CD4-positive, alpha-beta T cell treated with Interleukin-12 subunit alpha and Interleukin-12 subunit beta, for 1 hour (primary cell): ENCODE data around the gene OR2G6.
A peak's percentile ranks its signal among the peaks of the same experiment; 100 is the strongest.
"Not testable (repeated sequence)": the region's sequence is repeated elsewhere in the genome, so short reads cannot be mapped to it uniquely, and the experiment has no call there.

Experiments used
- DNase-seq: peaks from one replicate; pipeline ENCODE4 v3.0.0-alpha.2; 2020

Gene OR2G6

DNA sequence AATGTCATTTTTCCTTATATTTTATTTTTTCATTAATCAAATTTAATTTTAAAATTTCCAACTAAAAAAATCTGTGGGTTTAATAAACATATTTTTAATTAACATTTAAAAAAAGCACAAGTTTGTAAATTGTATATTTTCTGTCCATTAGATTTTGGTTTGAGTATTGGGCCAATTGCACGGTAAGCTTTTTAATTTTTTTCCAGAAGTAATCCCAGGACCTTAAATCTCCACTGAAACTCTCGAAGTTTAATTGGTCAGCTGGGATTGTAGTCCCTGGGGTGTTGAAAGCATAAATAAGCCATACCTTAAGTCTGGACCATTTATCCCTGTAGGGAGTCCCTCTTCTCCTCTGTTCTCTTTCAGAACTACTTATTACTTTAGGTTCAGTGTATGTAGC lies at the start of gene OR2G6:
TSS of gene OR2G6 (plus strand) at position 301 of the 400 bp plus-strand sequence. CDS start 13,574 bp downstream, outside the sequence.
- DNase-seq, result not testable (repeated sequence)

- DNase-seq, result not testable (repeated sequence)
These were observed 48.8 kb upstream of the OR2G6 start for GRCh38 chr1:248459117-248459516.

GRCh38 chr1:248471154-248471553 lies 36.7 kb upstream of the OR2G6 start:
- no peak for DNase-seq

DNA sequence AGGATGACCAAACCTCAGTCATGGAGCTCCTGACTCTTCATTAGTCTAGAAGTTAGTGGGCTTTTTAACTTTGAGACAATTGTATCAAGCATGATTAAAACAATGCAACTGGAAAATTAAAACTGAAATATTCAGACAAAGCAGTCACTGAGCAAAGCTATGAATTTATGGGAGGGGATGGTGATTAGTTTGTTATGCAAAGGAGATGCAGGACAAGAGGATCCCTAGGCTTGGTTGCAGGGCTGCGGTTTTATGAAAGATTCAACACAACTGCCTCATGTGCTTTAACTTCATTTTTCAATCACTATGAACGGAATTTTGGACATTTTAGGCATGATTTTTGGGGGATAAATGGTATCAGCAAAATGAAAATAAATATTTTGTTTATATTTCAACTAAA lies 35.8 kb upstream of the OR2G6 start:
- not testable (repeated sequence) for DNase-seq

DNA sequence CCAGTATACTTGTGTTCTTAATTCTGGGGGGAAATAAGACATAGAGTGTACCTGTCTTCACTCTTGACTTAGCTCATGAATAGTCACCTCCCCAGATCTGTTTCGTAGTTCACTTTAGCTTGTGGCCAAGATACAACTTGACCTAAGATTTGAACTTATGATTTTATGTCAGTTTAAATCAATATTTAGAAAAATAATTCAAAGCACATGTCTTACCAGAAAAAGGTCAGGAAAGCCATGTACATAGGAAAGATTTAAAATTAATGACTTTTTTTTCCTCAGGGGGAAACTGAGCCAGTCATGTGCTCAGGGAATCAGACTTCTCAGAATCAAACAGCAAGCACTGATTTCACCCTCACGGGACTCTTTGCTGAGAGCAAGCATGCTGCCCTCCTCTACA lies 34.8 kb upstream of the OR2G6 start, which contains the start of gene OR2T3:
TSS of gene OR2T3 (plus strand) at position 301 of the 400 bp plus-strand sequence. CDS start at position 301, 0 bp downstream.
- not testable (repeated sequence) for DNase-seq

DNA sequence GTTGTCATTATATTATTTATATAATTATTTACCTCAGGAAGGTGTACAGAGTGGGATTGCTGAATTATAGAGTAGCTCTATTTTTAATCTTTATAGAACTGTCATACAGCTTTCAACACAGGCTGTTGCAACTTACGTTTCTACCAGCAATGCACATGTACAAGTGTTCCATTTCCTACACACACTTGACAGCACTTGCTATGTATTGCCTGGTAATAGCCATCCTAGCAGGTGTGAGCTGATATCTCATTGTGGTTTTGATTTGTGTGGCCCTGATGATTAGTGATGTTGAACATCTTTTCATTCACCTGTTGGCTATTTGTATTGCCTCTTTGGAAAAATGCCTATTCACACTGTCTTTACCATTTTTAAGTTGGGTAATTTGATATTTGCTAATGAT lies 32.2 kb upstream of the OR2G6 start:
- not testable (repeated sequence) for DNase-seq

GRCh38 chr1:248481686-248482579 lies 25.9 kb upstream of the OR2G6 start:
- DNase-seq, result peak; percentile 31

DNA sequence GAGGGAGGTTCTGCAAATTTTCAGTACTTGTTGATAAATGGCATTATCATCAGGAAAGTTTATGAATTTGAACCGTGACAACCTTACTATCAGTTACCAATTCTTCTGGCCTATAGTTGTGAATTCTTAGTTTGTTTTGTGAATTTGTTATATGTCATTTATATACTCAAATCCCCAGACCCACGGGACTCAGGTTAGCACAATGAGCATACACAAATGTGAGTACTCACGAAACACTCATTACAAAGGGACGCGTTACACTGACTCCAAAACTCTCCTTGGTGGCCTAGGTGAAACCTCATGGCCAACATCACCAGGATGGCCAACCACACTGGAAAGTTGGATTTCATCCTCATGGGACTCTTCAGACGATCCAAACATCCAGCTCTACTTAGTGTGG lies 19.6 kb upstream of the OR2G6 start, which contains the start of gene OR2T5:
TSS of gene OR2T5 (plus strand) at position 301 of the 400 bp plus-strand sequence. CDS start at position 301, 0 bp downstream.
- not testable (repeated sequence) for DNase-seq

- not testable (repeated sequence) for DNase-seq
These were observed 11.2 kb upstream of the OR2G6 start for GRCh38 chr1:248496661-248497060.

DNA sequence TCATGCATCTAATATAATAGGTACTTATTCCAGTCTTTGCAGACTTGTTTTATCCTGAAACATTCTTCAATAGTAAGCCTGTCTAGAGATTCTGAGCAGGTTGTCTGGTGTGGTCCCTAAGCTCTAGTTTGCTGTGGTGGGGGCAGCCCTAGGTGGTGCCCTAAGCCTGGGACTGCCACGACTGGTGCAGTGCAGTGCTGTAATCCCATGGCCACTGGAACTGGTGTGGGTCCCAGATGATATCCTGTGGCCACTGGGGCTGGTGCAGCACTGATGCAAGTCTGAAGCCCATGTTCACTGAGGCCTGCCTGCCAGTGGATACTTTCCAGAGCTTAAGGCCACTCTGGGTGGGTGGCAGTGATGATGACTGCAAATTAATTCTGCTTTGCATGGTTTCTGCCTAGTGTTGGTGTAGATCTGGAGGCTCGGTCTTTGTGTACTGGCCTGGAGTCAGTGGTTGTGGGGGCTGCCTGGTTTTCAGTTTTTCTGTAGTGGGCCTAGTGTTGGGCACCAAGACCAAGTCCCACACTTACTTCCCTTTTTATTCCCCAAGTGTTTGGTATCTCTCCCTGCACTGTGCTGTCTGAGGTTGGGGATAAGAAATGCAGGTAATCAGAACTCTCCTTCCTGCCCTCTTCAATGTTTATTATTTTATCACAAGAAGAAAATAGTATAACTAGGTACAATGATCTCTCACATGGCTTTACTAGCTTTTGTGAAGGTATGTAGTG lies 7.4 kb upstream of the OR2G6 start:
- not testable (repeated sequence) for DNase-seq

DNA sequence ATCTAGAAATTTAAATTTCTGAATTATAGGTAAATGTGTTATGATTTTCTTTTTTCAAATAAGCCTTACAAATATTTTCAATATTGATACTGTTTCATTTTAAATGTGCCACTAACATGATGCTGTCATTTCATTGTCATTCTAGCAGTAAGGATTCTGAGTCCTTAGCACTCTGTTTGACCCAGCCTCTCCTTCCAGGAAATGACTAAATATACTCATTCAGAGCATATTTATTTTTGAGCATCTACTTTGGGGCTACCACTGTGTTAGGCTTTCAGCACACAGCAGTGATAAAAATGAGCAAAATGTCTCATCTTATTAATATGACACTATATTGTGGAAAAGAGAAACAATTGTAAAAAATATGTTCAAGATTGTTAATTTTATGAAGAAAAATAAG lies 2.3 kb downstream of the OR2G6 start:
- not testable (repeated sequence) for DNase-seq

GRCh38 chr1:248521856-248522255 lies 14.0 kb downstream of the OR2G6 start:
- no peak for DNase-seq

- DNase-seq, result not testable (repeated sequence)
These were observed 29.6 kb downstream of the OR2G6 start for GRCh38 chr1:248537449-248537848.

DNA sequence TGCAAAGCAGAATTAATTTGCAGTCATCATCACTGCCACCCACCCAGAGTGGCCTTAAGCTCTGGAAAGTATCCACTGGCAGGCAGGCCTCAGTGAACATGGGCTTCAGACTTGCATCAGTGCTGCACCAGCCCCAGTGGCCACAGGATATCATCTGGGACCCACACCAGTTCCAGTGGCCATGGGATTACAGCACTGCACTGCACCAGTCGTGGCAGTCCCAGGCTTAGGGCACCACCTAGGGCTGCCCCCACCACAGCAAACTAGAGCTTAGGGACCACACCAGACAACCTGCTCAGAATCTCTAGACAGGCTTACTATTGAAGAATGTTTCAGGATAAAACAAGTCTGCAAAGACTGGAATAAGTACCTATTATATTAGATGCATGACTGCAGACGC lies 39.5 kb downstream of the OR2G6 start:
- not testable (repeated sequence) for DNase-seq

GRCh38 chr1:248551027-248551426 lies 43.2 kb downstream of the OR2G6 start:
- DNase-seq, result not testable (repeated sequence)

- DNase-seq, result not testable (repeated sequence)
These were observed 54.8 kb downstream of the OR2G6 start, which contains the start of gene OR2T29 for GRCh38 chr1:248562672-248563071. TSS of gene OR2T29 (minus strand) at chr1:248562772. CDS start at chr1:248559491, 3,281 bp downstream.

GRCh38 chr1:248565530-248566373 lies 57.9 kb downstream of the OR2G6 start:
- DNase-seq, result peak; percentile 16

DNA sequence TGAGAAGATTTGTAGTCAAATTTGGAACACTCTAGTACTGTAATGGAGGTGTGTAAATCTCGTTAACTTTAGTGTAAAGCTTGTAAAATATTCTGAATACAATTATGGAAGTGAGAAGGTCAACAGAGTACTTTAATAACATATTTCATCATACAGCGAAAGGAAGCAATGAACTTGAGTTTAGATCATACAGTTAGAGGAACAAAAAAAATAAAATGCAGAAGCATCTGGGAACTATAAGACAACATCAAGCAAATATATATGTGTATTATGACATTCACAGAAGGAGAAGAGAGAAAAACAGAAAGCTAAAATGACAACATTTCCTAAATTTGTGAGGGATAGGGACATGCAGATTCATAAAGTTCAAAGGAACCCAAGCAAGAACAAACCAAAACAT lies 61.2 kb downstream of the OR2G6 start:
- DNase-seq, result not testable (repeated sequence)

- DNase-seq, result not testable (repeated sequence)
These were observed 62.9 kb downstream of the OR2G6 start for GRCh38 chr1:248570811-248571210.

DNA sequence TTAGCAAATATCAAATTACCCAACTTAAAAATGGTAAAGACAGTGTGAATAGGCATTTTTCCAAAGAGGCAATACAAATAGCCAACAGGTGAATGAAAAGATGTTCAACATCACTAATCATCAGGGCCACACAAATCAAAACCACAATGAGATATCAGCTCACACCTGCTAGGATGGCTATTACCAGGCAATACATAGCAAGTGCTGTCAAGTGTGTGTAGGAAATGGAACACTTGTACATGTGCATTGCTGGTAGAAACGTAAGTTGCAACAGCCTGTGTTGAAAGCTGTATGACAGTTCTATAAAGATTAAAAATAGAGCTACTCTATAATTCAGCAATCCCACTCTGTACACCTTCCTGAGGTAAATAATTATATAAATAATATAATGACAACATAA lies 64.2 kb downstream of the OR2G6 start:
- not testable (repeated sequence) for DNase-seq

DNA sequence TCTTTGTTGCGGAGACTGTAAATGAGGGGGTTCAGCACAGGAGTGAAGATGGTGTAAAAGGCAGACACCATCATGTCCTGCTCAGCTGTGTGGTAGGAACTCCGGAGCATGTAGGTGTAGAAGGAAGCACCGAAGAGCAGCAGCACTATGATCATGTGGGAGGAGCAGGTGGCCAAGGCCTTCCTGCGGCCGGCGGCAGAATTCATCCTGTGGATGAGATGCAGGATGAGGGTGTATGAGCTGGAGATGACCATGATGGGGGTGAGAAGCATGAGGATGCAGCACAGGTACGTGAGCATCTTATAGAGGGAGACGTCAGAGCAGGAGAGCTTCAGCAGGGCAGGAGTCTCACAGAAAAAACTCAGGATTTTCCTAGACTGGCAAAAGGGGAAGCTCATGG lies 66.0 kb downstream of the OR2G6 start:
- DNase-seq, result not testable (repeated sequence)

- not testable (repeated sequence) for DNase-seq
These were observed 66.8 kb downstream of the OR2G6 start, which contains the start of gene OR2T34 for GRCh38 chr1:248574657-248575056. TSS of gene OR2T34 (minus strand) at chr1:248574757. CDS start at chr1:248574757, 0 bp downstream.
